ENCODE data around the gene ZNF516.

GRCh38 chr18:76428396-76429261 is 66.4 kb downstream of the ZNF516 start:
- TF ChIP-seq PPARA (CRISPR knock-in tag; IDR thresholded peaks at IDR 0.05; ENCODE audit: borderline replicate concordance): no peak
- no peak for TF ChIP-seq SNAI2 (CRISPR knock-in tag; IDR thresholded peaks at IDR 0.05)
- no peak for TF ChIP-seq ZC3H10 (CRISPR knock-in tag; IDR thresholded peaks at IDR 0.05)
- TF ChIP-seq ZFP3 (CRISPR knock-in tag; IDR thresholded peaks at IDR 0.05): no peak
- TF ChIP-seq ZNF70 (CRISPR knock-in tag; IDR thresholded peaks at IDR 0.05): no peak
